HG03139 (cell line): ENCODE data around the gene RUNX1.
A peak's percentile ranks its signal among the peaks of the same experiment; 100 is the strongest.

ENCODE experiments used
- ATAC-seq: cut with Tn5 transposase; IDR thresholded peaks from one replicate; pipeline ENCODE4 v1.9.1; 2021; ENCODE audit not compliant: unreplicated experiment

RUNX1 gene

GRCh38 chr21:35048706-35049617 is at the start of gene RUNX1:
Gene RUNX1, minus strand, starts transcription at chr21:35049302.
- peak; percentile 45 for ATAC-seq

- no peak for ATAC-seq
These were observed 48.4 kb upstream of the RUNX1 start for GRCh38 chr21:35097525-35097924.

- ATAC-seq: no peak
These were observed 47.9 kb upstream of the RUNX1 start for GRCh38 chr21:35096959-35097358.

GRCh38 chr21:35095859-35096291 is 46.8 kb upstream of the RUNX1 start:
- ATAC-seq: no peak

- ATAC-seq: no peak
These were observed 44.4 kb upstream of the RUNX1 start for GRCh38 chr21:35093514-35093913.

GRCh38 chr21:35091496-35091895 is 42.4 kb upstream of the RUNX1 start:
- ATAC-seq: no peak

- ATAC-seq: no peak
These were observed 41.3 kb upstream of the RUNX1 start for GRCh38 chr21:35090403-35090802.

- ATAC-seq: no peak
These were observed 39.2 kb upstream of the RUNX1 start for GRCh38 chr21:35088319-35088771.

GRCh38 chr21:35086357-35086756 is 37.3 kb upstream of the RUNX1 start:
- ATAC-seq: no peak

GRCh38 chr21:35084869-35085268 is 35.8 kb upstream of the RUNX1 start:
- no peak for ATAC-seq

GRCh38 chr21:35083246-35083645 is 34.1 kb upstream of the RUNX1 start:
- ATAC-seq: no peak

GRCh38 chr21:35081861-35082260 is 32.8 kb upstream of the RUNX1 start:
- no peak for ATAC-seq

- ATAC-seq: no peak
These were observed 30.1 kb upstream of the RUNX1 start for GRCh38 chr21:35079181-35079580.

- ATAC-seq: no peak
These were observed 28.9 kb upstream of the RUNX1 start for GRCh38 chr21:35077975-35078374.

- ATAC-seq: no peak
These were observed 28.4 kb upstream of the RUNX1 start for GRCh38 chr21:35077466-35077865.

- no peak for ATAC-seq
These were observed 26.4 kb upstream of the RUNX1 start for GRCh38 chr21:35075546-35075945.

- ATAC-seq: no peak
These were observed 23.9 kb upstream of the RUNX1 start for GRCh38 chr21:35072960-35073359.

GRCh38 chr21:35072557-35072956 is 23.5 kb upstream of the RUNX1 start:
- ATAC-seq: no peak

- no peak for ATAC-seq
These were observed 22.2 kb upstream of the RUNX1 start for GRCh38 chr21:35071347-35071746.

GRCh38 chr21:35070436-35070835 is 21.3 kb upstream of the RUNX1 start:
- no peak for ATAC-seq

GRCh38 chr21:35066824-35067223 is 17.7 kb upstream of the RUNX1 start:
- ATAC-seq: no peak

GRCh38 chr21:35063428-35064172 is 14.5 kb upstream of the RUNX1 start:
- ATAC-seq: no peak
